Measurements from ENCODE around the gene LIN52.

Gene LIN52

GRCh38 chr14:74195623-74196022 is 110.9 kb downstream of the LIN52 start:
- CTCF ChIA-PET, result interaction anchor here (0.6 kb wide), 1 partner anchor 106 kb away, joined by 3 read pairs; no protein-coding TSS in a partner anchor
- DNase-seq (ENCODE audit: low spot score), result no peak
- POLR2A ChIA-PET (ENCODE audit: low non-redundant PET), result no interaction called here
- TF ChIP-seq CTCF (conservative IDR thresholded peaks at IDR 0.05; ENCODE audit: low read depth), result no peak
- H3K27ac ChIP-seq, result no peak overlapping the region

- no peak for DNase-seq (ENCODE audit: low spot score)
- ChIA-PET POLR2A (ENCODE audit: low non-redundant PET) (no interaction called here), CTCF (interaction anchor here (0.5 kb wide), 1 partner anchor 503 kb away, joined by 3 read pairs; no protein-coding TSS in a partner anchor)
- H3K27ac ChIP-seq, result no peak overlapping the region
- no peak for TF ChIP-seq CTCF (conservative IDR thresholded peaks at IDR 0.05; ENCODE audit: low read depth)
Observed at GRCh38 chr14:74198441-74199234, 113.9 kb downstream of the LIN52 start.

GRCh38 chr14:74202113-74202512 is 117.4 kb downstream of the LIN52 start:
- no peak for TF ChIP-seq CTCF (conservative IDR thresholded peaks at IDR 0.05; ENCODE audit: low read depth)
- no peak overlapping the region for H3K27ac ChIP-seq
- POLR2A ChIA-PET (ENCODE audit: low non-redundant PET), result no interaction called here
- CTCF ChIA-PET, result no interaction called here
- DNase-seq (ENCODE audit: low spot score), result no peak

- CTCF ChIA-PET, result interaction anchor here (0.6 kb wide), 1 partner anchor 92 kb away, joined by 3 read pairs; no protein-coding TSS in a partner anchor
- POLR2A ChIA-PET (ENCODE audit: low non-redundant PET), result no interaction called here
- DNase-seq (ENCODE audit: low spot score), result no peak
- no peak for TF ChIP-seq CTCF (conservative IDR thresholded peaks at IDR 0.05; ENCODE audit: low read depth)
- H3K27ac ChIP-seq, result no peak overlapping the region
Observed at GRCh38 chr14:74203639-74204038, 118.9 kb downstream of the LIN52 start.

GRCh38 chr14:74204491-74204890 is 119.7 kb downstream of the LIN52 start:
- no peak overlapping the region for H3K27ac ChIP-seq
- ChIA-PET POLR2A (ENCODE audit: low non-redundant PET) (no interaction called here), CTCF (no interaction called here)
- TF ChIP-seq CTCF (conservative IDR thresholded peaks at IDR 0.05; ENCODE audit: low read depth), result no peak
- DNase-seq (ENCODE audit: low spot score), result no peak

GRCh38 chr14:74205882-74206281 is 121.1 kb downstream of the LIN52 start:
- H3K27ac ChIP-seq, result no peak overlapping the region
- DNase-seq (ENCODE audit: low spot score), result no peak
- ChIA-PET CTCF (no interaction called here), POLR2A (ENCODE audit: low non-redundant PET) (no interaction called here)
- no peak for TF ChIP-seq CTCF (conservative IDR thresholded peaks at IDR 0.05; ENCODE audit: low read depth)

Measured in RWPE1 (cell line).